ENCODE data around the gene REG4.
"Not testable (repeated sequence)": the region's sequence is repeated elsewhere in the genome, so short reads cannot be mapped to it uniquely, and the experiment has no call there.

Gene REG4

GRCh38 chr1:119805746-119806145 lies 5.5 kb downstream of the REG4 start:
- no peak for DNase-seq

DNA sequence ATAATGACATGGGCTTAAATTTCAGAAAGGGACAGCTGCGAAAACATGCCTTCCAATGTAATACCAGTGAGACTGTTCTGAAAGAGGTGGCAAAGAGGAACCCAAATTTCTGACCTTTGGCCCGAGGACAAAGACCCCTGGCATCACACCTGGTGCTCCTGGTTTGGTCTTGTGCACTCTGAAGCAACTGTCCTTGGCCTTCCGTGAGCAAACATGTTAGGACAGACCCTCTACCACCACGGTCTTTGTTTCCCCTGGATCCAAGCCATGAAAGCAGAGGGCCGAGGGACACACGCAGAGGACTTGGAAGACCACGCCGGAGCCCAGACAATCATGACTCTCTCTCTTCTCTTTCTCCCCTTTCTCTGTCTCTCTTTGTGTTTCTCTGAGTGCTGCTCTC lies 6.0 kb downstream of the REG4 start:
- DNase-seq: no peak

GRCh38 chr1:119799599-119800177 lies 11.6 kb downstream of the REG4 start:
- no peak for DNase-seq

- DNase-seq: no peak
Measured at GRCh38 chr1:119799003-119799402, 12.3 kb downstream of the REG4 start.

GRCh38 chr1:119797606-119798005 lies 13.7 kb downstream of the REG4 start:
- DNase-seq: no peak

DNA sequence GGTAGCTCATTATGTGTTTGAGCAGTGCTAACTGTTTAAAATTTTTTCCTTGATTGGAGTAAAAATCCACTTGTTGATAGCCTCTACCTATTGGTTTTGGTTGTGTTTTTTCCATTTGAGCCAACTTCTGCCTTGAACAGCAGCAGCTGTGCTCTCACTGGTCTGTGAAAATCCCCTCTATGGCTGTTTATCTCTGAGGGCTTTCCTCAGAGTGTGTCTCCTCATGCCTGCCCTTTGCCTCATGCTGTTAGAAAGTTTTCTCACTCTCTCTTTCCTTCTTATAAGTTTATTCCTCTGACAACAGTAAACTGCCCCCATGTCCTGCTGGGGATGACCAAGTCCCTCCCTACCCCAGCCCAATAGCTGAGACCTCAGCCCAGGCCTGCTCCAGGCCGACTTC lies 14.1 kb downstream of the REG4 start:
- DNase-seq: no peak

GRCh38 chr1:119795261-119796200 lies 15.7 kb downstream of the REG4 start:
- DNase-seq: no peak

DNA sequence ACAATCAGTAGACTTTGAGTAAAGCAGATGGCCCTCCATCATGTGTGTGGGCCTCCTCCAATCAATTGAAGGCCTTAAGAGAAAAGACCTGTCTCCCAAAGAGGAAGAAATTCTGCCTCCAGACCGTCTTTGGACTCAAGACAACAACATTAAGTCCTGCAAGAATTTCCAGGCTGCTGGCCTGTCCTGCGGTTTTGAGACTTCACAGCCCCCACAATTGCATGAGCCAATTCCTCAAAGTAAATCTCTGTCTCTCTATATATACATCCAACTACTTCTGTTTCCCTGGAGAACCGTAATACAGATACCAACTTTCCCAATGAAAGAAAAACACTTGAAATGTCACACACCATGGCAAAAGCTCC lies 16.4 kb downstream of the REG4 start:
- no peak for DNase-seq

- no peak for DNase-seq
Measured at GRCh38 chr1:119794230-119794875, 16.9 kb downstream of the REG4 start.

DNA sequence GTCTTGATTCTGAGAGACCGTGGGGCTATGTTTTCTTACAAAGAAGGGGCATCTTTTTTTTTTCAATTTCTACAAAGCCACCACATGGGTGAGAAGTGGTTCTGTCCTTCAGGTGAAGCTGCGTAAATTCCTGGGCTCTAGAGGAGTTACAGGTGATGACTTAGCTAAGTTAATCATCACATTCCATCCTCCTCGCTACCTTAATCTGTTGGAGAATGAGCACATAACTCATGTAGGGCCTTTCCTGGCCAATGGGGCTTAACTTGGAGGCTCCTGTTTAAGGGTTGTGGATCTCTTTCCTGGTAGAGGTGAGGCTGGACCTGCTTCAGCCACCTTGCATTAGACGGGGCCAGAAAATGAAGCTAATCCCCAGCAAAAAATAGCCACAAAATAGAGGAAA lies 19.9 kb downstream of the REG4 start:
- no peak for DNase-seq

DNA sequence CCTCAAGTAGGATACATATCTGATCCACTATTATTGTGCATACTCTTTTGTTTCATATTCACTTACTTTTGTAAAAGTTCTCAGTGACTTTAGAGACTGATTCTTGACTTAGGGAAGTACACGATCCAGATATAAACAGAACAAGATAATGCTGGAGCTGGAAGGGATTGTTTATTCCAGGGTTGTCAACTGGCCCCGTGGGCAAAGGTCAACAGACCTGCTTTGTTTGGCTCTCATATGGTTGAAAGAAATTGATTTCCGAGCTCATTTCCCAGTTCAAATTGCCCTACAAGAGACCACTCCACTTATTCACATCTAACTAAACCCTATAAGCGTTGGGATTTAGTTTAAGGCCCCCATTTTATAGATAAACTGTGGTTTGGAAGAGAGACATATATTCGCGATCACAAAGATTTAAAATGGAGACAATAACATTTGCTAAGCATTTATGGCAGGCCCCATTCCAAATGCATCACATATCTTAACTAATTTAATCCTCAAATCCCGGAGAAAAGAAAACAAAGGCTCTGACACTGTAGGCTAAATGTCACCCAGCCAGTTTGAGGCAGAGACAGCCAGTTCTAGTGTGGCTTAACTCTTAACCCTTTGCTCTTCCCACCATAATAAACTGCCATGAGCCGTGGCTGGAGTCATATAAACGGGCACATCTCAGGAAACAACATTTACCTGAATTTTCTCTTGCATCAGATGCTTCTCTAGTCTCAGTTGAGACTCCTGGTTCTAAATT lies 20.6 kb downstream of the REG4 start:
- DNase-seq: no peak

GRCh38 chr1:119787776-119788175 lies 23.5 kb downstream of the REG4 start:
- no peak for DNase-seq

DNA sequence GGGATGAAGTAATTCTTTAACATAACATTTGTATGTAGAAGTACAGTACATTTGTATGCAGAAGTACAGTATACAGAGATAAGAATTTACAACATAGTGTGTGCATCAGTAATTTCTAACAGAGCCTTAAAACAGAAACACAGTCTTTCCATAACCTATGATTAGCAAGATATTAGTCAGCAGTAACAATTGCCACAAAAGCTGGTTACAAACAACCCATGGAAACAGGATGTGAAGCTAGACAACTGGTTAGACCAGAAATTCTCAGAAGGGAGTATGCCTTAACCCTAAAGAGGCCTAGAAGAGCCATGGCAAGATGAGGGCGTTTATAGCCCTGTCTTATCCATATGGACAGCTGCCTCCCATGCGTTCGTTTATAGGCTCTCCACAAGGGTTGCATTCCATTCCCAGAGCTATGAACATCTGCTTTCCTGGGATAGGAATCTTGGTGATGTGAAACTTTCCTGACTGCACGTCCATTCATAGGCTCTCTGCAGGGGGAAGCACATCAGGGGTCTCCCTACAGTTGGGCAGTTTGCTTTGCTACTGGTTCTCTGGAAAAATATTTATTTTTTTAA lies 24.7 kb downstream of the REG4 start:
- not testable (repeated sequence) for DNase-seq

DNA sequence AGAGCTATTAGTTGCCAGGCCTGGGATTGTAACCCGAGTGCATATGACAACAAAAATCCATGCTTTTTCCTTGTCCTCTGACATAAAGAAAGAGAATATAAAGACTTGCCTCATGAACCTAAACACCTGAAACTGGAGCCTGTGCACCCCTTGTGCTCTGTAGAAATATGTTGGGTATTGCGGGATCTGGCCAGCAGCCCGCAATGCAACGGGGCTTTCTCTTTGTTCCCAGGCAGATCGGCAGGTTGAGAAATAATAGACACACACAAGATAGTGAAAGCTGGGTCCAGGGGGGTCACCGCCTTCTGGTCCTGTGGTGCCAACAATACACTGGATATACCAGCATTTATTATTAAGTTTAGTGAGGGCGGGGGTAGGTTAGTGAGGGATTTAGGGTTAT lies 25.2 kb downstream of the REG4 start:
- not testable (repeated sequence) for DNase-seq

DNA sequence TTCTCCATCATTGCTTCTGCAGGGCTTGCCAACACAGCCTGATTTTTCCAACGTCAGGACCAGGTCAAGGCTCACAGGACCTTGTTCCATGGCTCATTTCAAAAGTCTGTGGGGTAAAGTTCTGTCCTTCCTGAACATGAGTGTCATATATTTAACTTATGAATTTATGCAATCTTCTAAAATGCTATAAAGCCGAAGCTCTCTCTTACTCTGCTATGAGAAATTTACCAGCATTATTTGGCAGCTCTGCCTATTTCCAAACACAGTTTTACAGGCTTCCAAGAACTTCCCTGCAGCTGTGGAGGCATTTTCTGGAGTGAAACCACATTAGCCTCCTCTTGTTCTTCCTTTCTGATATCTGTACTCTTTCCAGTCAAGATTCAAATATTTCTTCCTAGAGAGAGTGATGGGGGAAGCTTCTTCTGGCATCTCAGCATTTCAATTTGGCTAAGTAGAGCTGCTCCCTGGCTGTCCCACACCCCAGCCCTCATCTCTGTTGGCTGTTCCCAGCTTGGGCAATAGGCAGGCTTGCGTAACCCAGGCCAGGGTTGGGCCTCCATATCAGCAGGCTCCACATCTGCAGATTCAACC lies 27.0 kb downstream of the REG4 start:
- DNase-seq: no peak

DNA sequence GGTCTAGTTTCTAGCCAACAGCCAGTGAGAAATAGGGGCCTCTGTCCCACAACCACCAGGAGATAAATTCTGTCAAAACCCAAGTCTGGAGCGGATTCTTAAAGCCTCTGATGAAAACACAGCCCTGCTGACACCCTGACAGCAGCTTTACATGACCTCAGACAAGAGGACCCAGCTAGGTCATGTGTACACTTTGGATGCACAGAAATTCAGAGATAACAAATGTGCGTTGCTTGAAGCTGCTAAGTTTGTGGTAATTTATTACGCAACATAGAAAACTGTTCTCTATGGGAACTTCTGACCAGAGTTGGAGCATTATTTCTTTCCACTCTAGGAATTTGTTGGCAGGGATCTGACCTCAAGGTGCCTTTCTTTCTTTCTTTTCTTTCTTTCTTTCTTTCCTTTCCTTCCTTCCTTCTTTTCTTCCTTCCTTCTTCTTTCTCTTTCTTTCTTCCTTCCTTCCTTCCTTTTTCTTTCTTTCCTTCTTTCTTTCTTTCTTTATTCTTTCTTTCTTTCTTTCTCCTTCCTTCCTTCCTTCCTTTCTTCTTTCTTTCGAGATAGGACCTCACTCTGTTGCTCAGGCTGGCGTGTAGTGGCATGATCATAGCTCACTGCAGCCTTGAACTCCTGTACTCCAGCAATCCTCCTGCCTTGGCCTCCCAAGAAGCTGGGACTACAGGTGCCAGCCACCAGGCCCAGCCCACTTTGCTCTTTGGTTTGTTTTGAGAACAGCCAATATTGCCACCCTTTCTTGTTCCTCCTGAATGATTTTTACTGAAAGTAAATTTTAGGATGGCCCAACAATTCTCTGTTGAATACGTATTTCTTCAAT lies 27.7 kb downstream of the REG4 start:
- DNase-seq: no peak

- peak; percentile 36 for DNase-seq
Measured at GRCh38 chr1:119782631-119783325, 28.5 kb downstream of the REG4 start.

DNA sequence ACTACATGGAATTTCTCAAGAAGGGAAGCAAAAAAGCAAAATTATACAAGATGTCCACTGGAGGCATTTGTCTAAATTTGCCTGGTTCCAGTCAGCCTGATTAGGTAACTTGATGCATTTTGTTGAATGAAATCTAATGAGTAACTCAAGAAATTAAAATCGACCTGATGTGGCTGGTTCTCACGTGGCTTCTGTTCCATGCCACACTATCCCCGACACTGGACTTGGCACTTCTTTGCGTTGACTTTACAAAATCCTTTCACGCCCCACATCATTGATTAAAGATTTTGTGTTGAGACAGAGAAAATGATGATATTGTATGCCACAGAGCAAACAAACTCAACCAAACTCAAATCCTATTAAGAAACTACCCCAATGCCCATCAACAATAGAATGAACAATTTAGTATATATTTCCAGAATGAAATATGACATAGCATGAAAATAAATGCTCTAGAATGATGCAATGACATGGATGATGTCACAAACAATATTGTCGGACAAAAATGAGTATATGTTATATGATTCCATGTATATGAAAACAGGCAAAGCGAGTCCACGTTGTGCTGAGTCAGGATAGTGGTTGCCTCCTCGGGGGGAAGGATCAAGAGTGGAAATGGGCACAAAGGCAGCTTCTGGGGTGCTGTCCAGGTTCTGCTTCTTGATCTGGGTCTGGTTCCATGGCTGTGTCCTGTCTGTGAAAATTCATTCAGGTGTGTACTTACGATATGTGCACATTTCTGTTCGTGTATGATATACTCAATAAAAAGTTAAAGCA lies 29.6 kb downstream of the REG4 start:
- DNase-seq: no peak

GRCh38 chr1:119779869-119780356 lies 31.3 kb downstream of the REG4 start:
- peak; percentile 51 for DNase-seq
